ENCODE measurements around the gene DDAH1.

DNA sequence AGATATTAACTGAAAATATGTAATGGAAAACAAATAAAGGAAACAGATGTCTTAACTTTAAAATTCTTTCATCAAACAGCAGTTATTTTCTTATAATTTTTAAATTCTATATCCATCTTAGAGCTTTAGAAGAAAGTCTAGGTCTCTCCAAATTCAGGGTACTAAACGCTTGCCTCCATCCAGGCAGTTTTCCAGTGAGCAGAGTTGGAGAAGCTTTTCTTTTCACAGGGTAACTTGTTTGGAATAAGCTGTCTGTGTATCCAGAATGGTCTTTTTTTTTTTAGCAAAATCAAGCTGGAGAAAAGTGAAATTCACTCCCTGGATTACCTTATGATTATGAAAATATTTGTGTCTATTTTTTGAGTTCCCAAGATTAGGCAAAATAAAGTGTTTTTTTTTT lies 88.6 kb downstream of the DDAH1 start:
- TF ChIP-seq POLR2A (IDR thresholded peaks at IDR 0.05): no peak
- TF ChIP-seq, protein P1, sequence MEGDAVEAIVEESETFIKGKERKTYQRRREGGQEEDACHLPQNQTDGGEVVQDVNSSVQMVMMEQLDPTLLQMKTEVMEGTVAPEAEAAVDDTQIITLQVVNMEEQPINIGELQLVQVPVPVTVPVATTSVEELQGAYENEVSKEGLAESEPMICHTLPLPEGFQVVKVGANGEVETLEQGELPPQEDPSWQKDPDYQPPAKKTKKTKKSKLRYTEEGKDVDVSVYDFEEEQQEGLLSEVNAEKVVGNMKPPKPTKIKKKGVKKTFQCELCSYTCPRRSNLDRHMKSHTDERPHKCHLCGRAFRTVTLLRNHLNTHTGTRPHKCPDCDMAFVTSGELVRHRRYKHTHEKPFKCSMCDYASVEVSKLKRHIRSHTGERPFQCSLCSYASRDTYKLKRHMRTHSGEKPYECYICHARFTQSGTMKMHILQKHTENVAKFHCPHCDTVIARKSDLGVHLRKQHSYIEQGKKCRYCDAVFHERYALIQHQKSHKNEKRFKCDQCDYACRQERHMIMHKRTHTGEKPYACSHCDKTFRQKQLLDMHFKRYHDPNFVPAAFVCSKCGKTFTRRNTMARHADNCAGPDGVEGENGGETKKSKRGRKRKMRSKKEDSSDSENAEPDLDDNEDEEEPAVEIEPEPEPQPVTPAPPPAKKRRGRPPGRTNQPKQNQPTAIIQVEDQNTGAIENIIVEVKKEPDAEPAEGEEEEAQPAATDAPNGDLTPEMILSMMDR (IDR thresholded peaks at IDR 0.05): no peak
